ENCODE data around the gene GREB1L.

GREB1L gene

DNA sequence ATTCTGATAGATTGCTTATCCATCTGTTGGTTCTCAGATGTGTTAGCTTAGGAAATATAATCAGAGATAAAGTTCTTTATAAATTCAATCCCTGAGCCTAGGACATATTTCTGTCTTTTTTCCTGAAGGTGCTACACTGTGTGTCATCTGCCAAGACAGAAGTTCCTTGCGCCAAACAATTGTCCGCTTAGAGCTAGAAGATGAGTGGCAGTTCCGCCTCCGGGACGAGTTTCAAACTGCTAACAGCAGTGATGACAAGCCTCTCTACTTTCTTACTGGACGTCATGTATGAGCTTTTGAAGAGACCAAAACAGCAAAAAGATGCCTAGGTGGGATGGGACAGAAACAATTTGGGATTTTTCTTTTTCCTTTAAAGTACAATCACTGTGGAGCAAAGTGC is 280.5 kb downstream of the GREB1L start:
- TF ChIP-seq, protein P1, sequence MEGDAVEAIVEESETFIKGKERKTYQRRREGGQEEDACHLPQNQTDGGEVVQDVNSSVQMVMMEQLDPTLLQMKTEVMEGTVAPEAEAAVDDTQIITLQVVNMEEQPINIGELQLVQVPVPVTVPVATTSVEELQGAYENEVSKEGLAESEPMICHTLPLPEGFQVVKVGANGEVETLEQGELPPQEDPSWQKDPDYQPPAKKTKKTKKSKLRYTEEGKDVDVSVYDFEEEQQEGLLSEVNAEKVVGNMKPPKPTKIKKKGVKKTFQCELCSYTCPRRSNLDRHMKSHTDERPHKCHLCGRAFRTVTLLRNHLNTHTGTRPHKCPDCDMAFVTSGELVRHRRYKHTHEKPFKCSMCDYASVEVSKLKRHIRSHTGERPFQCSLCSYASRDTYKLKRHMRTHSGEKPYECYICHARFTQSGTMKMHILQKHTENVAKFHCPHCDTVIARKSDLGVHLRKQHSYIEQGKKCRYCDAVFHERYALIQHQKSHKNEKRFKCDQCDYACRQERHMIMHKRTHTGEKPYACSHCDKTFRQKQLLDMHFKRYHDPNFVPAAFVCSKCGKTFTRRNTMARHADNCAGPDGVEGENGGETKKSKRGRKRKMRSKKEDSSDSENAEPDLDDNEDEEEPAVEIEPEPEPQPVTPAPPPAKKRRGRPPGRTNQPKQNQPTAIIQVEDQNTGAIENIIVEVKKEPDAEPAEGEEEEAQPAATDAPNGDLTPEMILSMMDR (IDR thresholded peaks at IDR 0.05; ENCODE audit: low read length): no peak
- no peak for TF ChIP-seq EZH2 (IDR thresholded peaks at IDR 0.05; ENCODE audit: borderline replicate concordance, low read length)
- no peaks in the 10 kb centered on the region for H3K4me1 ChIP-seq (ENCODE audit: insufficient read depth, low read length, severe bottlenecking)
- H3K27ac ChIP-seq (ENCODE audit: low read depth, low read length, poor library complexity, severe bottlenecking): no peak overlapping the region
- no peak overlapping the region for H2AFZ ChIP-seq (ENCODE audit: low read length)
- no peaks in the 10 kb centered on the region for H3K27me3 ChIP-seq (ENCODE audit: insufficient read depth, low read length)
- no peaks in the 10 kb centered on the region for H3K9me2 ChIP-seq (ENCODE audit: low read depth, low read length)
- H3K4me3 ChIP-seq (ENCODE audit: low read depth, low read length, poor library complexity, severe bottlenecking): no peak overlapping the region
- H3K4me2 ChIP-seq (ENCODE audit: low read length): no peak overlapping the region
- no peaks in the 10 kb centered on the region for H3K79me2 ChIP-seq (ENCODE audit: insufficient read depth, low read length)
- no peaks in the 10 kb centered on the region for H4K20me1 ChIP-seq (ENCODE audit: insufficient read depth, low read length)
- H3K9me3 ChIP-seq (ENCODE audit: low read length): no peaks in the 10 kb centered on the region
- H3K9ac ChIP-seq (ENCODE audit: low read length): no peak overlapping the region
- H3F3A ChIP-seq (ENCODE audit: insufficient read depth, low read length): 0 out of 2 replicates have a peak, but pooled peaks cover 4% of the 10 kb centered on the region
- H3K36me3 ChIP-seq (ENCODE audit: insufficient read depth, low read length): peaks cover 43% of the 10 kb centered on the region; the same call in 1 of the 2 replicates

DNA sequence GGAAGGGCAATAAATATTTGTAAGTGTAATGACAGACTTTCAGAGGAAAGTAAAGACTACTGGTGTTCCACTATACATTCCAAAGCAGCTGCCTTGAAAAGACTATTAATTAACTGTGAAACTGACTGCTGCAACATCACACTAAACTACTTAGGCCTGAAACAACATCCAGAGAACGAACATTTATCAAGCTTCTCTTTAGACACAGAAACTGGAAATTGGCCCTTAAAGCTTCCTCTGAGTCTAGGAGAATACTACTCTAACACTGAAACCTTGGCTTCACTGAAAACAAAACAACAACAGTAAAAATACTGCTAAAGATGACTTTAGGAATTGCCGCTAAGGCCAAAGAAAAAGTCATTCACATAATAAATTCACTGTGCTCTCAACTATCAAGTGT is 283.9 kb downstream of the GREB1L start:
- no peak overlapping the region for H3K4me2 ChIP-seq (ENCODE audit: low read length)
- H3F3A ChIP-seq (ENCODE audit: insufficient read depth, low read length): 0 out of 2 replicates have a peak, but pooled peaks cover 4% of the 10 kb centered on the region
- TF ChIP-seq, protein P1 (IDR thresholded peaks at IDR 0.05; ENCODE audit: low read length): no peak
- no peak for TF ChIP-seq EZH2 (IDR thresholded peaks at IDR 0.05; ENCODE audit: borderline replicate concordance, low read length)
- H3K79me2 ChIP-seq (ENCODE audit: insufficient read depth, low read length): no peaks in the 10 kb centered on the region
- no peaks in the 10 kb centered on the region for H4K20me1 ChIP-seq (ENCODE audit: insufficient read depth, low read length)
- H2AFZ ChIP-seq (ENCODE audit: low read length): no peak overlapping the region
- no peak overlapping the region for H3K27ac ChIP-seq (ENCODE audit: low read depth, low read length, poor library complexity, severe bottlenecking)
- no peaks in the 10 kb centered on the region for H3K9me3 ChIP-seq (ENCODE audit: low read length)
- H3K4me3 ChIP-seq (ENCODE audit: low read depth, low read length, poor library complexity, severe bottlenecking): no peak overlapping the region
- H3K4me1 ChIP-seq (ENCODE audit: insufficient read depth, low read length, severe bottlenecking): no peaks in the 10 kb centered on the region
- peaks cover 65% of the 10 kb centered on the region for H3K36me3 ChIP-seq (ENCODE audit: insufficient read depth, low read length)
- no peaks in the 10 kb centered on the region for H3K9me2 ChIP-seq (ENCODE audit: low read depth, low read length)
- H3K9ac ChIP-seq (ENCODE audit: low read length): no peak overlapping the region
- H3K27me3 ChIP-seq (ENCODE audit: insufficient read depth, low read length): no peaks in the 10 kb centered on the region

DNA sequence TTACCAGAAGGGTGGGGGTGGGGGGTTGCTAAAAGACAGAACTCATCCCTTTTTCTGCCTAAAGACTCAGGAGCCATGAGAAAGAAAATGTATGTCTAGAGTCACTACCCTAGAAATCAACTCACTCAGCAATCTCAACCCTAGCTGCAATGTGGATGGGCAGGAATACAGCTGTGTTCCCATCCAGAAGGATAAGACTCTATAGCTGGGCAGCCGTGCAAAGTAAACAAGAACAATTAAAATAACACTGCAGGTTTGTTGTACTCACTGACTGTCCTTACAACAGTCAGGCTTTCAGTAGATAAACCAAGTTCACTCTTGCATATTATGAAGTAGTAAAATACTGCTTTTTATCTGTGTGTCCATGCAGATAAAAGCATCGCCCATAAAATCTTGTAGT is 284.4 kb downstream of the GREB1L start:
- H4K20me1 ChIP-seq (ENCODE audit: insufficient read depth, low read length): no peaks in the 10 kb centered on the region
- H3K27me3 ChIP-seq (ENCODE audit: insufficient read depth, low read length): no peaks in the 10 kb centered on the region
- H3K4me2 ChIP-seq (ENCODE audit: low read length): no peak overlapping the region
- H3K9ac ChIP-seq (ENCODE audit: low read length): no peak overlapping the region
- no peaks in the 10 kb centered on the region for H3K9me3 ChIP-seq (ENCODE audit: low read length)
- no peaks in the 10 kb centered on the region for H3K79me2 ChIP-seq (ENCODE audit: insufficient read depth, low read length)
- H3K9me2 ChIP-seq (ENCODE audit: low read depth, low read length): no peaks in the 10 kb centered on the region
- TF ChIP-seq, protein P1 (IDR thresholded peaks at IDR 0.05; ENCODE audit: low read length): no peak
- TF ChIP-seq EZH2 (IDR thresholded peaks at IDR 0.05; ENCODE audit: borderline replicate concordance, low read length): no peak
- no peak overlapping the region for H3K4me3 ChIP-seq (ENCODE audit: low read depth, low read length, poor library complexity, severe bottlenecking)
- no peak overlapping the region for H2AFZ ChIP-seq (ENCODE audit: low read length)
- H3K4me1 ChIP-seq (ENCODE audit: insufficient read depth, low read length, severe bottlenecking): no peaks in the 10 kb centered on the region
- peaks cover 71% of the 10 kb centered on the region for H3K36me3 ChIP-seq (ENCODE audit: insufficient read depth, low read length)
- 0 out of 2 replicates have a peak, but pooled peaks cover 4% of the 10 kb centered on the region for H3F3A ChIP-seq (ENCODE audit: insufficient read depth, low read length)
- no peak overlapping the region for H3K27ac ChIP-seq (ENCODE audit: low read depth, low read length, poor library complexity, severe bottlenecking)
